Activated CD8-positive, alpha-beta T cell treated with anti-CD3 and anti-CD28 coated beads, Interleukin-2, amount 10 ng/mL, durations not matched to agents 7 days and 5 days (primary cell): ENCODE results near the gene RAPGEF4. TPM values are rescaled to one million over a fixed set of nuclear protein-coding genes. Genes with fewer than 3 reads are reported as not detected.

Experiments
- ATAC-seq: fragments of 150-1000 bp; cut with Tn5 transposase; one replicate; pipeline ENCODE4 v1.10.0; 2021; ENCODE audit warnings: moderate library complexity
- CTCF ChIA-PET: fragments of 350-600 bp; sonication (Branson Sonifier 250); formaldehyde crosslinking; loops from one replicate; lab custom pipeline; 2021; ENCODE audit warnings: antibody characterized with exemption; lab: Charles Lee
- POLR2A ChIA-PET: fragments of 350-600 bp; sonication (Branson Sonifier 250); formaldehyde crosslinking; loops from one replicate; lab custom pipeline; 2021; ENCODE audit warnings: antibody characterized with exemption; lab: Charles Lee
- DNase-seq: peaks from one replicate; pipeline ENCODE4 v3.0.0-alpha.2; 2020
- H3K27ac Mint-ChIP-seq: one replicate; pipeline ENCODE4 v1.8.0; 2021; ENCODE audit warnings: mild to moderate bottlenecking, mixed read lengths
- H3K27me3 Mint-ChIP-seq: one replicate; pipeline ENCODE4 v1.8.0; 2021; ENCODE audit warnings: low read depth, mixed read lengths
- H3K36me3 Mint-ChIP-seq: one replicate; pipeline ENCODE4 v1.8.0; 2021; ENCODE audit warnings: low read depth, mixed read lengths
- H3K4me1 Mint-ChIP-seq: one replicate; pipeline ENCODE4 v1.8.0; 2021; ENCODE audit warnings: low read depth, mixed read lengths
- H3K4me3 Mint-ChIP-seq: one replicate; pipeline ENCODE4 v1.8.0; 2021; ENCODE audit warnings: mild to moderate bottlenecking, mixed read lengths
- H3K9me3 Mint-ChIP-seq: one replicate; pipeline ENCODE4 v1.8.0; 2022; ENCODE audit warnings: mixed read lengths; ENCODE audit not compliant: insufficient read depth
- total RNA-seq, 2 experiments: library from RNA; stranded (reverse); gene quantifications; one replicate each; pipeline ENCODE4 v1.2.3, GENCODE V29; 2021

The RAPGEF4 gene
- total RNA-seq, 2 experiments from 2014 or later: 0.63 to 0.97 TPM

DNA sequence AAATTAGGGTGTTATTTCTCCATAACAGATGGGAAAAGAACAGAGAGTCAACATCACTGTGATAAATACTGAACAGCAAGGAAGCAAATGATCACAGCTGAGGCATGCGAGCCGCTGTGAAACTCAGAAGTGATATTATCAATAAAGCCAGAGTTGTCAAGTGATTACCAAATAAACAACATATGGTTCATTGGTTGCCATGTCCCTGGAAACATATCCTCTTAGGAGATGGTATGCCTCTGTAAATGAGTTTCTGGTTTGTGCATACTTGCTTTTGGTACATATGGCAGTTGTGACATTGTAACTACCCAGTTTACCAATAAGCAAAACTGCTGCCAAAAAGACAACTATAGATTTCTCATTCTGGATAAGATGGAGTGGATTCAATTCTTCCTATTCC is 23.8 kb downstream of the RAPGEF4 start:
- CTCF ChIA-PET: no interaction called here
- Mint-ChIP-seq H3K36me3 (no peaks in the 10 kb centered on the region), H3K9me3 (peaks cover 3% of the 10 kb centered on the region), H3K4me1 (no peaks in the 10 kb centered on the region), H3K4me3 (no peak overlapping the region), H3K27ac (no peak overlapping the region), H3K27me3 (peaks cover 8% of the 10 kb centered on the region)
- ATAC-seq (no peak), DNase-seq (no peak)
- POLR2A ChIA-PET: no interaction called here

DNA sequence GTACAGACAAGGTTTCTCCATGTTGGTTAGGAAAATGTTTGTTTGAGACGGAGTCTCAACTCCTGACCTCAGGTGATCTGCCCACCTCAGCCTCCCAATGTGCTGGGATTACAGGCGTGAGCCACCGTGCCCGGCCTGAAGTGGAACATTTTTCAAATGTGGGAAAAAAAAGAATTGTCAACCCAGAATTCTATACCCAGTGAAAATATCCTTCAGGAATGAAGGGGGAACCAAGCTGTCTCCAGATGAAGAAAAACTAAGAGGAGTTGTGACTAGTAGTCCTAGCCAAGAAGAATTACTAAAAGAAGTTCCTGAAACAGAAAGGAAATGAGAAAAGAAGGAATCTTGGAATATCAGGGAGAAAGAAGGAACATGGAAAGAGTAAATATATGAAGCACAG is 25.7 kb downstream of the RAPGEF4 start:
- DNase-seq (no peak), ATAC-seq (no peak)
- CTCF ChIA-PET: no interaction called here
- Mint-ChIP-seq H3K36me3 (no peaks in the 10 kb centered on the region), H3K4me3 (no peak overlapping the region), H3K4me1 (no peaks in the 10 kb centered on the region), H3K27me3 (peaks cover 8% of the 10 kb centered on the region), H3K9me3 (peaks cover 3% of the 10 kb centered on the region), H3K27ac (no peak overlapping the region)
- POLR2A ChIA-PET: no interaction called here

DNA sequence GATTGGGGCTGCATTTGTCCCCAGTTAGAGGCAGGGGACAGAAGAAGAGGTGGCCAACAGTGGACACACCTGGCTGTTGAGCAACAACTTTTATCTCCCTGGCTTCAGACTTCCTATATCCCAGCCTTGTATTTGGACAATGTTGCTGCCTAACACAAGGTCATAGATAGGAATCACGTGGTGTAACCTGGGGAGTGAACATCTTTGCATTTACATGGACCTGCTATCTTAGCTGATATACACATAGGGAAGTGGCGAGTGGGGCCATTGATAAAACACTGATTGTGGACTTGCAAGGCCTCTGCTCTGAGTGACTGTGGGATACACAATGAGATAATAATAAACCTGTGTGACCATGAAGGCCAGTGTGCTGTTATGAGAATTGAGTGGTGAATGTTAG is 26.9 kb downstream of the RAPGEF4 start:
- no peak for DNase-seq
- no peak for ATAC-seq
- H3K9me3 Mint-ChIP-seq: peaks cover 3% of the 10 kb centered on the region
- no peak overlapping the region for H3K4me3 Mint-ChIP-seq
- H3K36me3 Mint-ChIP-seq: no peaks in the 10 kb centered on the region
- POLR2A ChIA-PET: no interaction called here
- peaks cover 5% of the 10 kb centered on the region for H3K27me3 Mint-ChIP-seq
- H3K27ac Mint-ChIP-seq: no peak overlapping the region
- no peaks in the 10 kb centered on the region for H3K4me1 Mint-ChIP-seq
- CTCF ChIA-PET: interaction anchor here (0.8 kb wide), 1 partner anchor 169 kb away, joined by 3 read pairs; no protein-coding TSS in a partner anchor

DNA sequence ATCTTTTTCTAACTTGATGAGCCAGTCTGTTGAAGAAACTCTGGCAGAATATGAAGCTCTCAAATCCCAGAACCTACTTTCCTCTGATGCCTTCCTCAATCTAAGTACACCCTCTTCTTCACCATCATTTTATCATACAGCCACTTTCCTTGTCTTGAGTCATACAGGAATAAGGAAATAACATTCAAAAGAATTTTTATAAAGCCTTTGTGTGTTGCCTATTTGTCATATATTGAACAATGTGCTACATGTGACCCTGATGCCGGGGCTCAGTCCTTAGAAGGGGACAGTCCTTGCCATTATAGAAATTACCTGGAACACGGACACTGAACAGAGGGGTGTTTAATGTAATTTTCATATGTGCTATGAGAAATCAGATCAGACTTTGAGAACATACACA is 27.4 kb downstream of the RAPGEF4 start:
- Mint-ChIP-seq H3K27me3 (peaks cover 5% of the 10 kb centered on the region), H3K4me1 (no peaks in the 10 kb centered on the region), H3K9me3 (peaks cover 3% of the 10 kb centered on the region), H3K36me3 (no peaks in the 10 kb centered on the region), H3K27ac (no peak overlapping the region), H3K4me3 (no peak overlapping the region)
- ATAC-seq (no peak), DNase-seq (no peak)
- ChIA-PET POLR2A (no interaction called here), CTCF (interaction anchor here (0.8 kb wide), 1 partner anchor 169 kb away, joined by 3 read pairs; no protein-coding TSS in a partner anchor)

DNA sequence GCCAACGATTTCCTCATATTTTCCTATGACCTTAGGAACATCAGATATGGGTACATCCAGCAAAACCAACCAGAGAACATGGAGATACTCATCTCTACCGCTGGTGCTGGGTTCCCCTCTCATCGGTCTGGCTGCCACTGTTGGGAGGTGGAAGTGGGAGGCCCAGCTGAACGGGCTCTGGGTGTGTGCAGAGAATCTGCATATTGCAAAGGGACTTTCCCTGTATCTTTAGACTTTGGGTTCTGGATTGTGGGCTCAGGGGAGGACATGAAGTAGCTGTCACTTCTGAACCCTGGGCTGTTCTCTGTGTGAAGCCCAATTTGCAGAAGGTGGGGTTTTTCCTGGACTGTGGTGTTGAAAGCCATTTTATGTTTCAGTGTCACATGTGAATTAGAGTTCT is 30.0 kb downstream of the RAPGEF4 start:
- H3K4me3 Mint-ChIP-seq: no peak overlapping the region
- ChIA-PET POLR2A (no interaction called here), CTCF (no interaction called here)
- DNase-seq (no peak), ATAC-seq (no peak)
- peaks cover 2% of the 10 kb centered on the region for H3K27me3 Mint-ChIP-seq
- no peaks in the 10 kb centered on the region for H3K36me3 Mint-ChIP-seq
- no peaks in the 10 kb centered on the region for H3K4me1 Mint-ChIP-seq
- H3K27ac Mint-ChIP-seq: no peak overlapping the region
- H3K9me3 Mint-ChIP-seq: peaks cover 2% of the 10 kb centered on the region

DNA sequence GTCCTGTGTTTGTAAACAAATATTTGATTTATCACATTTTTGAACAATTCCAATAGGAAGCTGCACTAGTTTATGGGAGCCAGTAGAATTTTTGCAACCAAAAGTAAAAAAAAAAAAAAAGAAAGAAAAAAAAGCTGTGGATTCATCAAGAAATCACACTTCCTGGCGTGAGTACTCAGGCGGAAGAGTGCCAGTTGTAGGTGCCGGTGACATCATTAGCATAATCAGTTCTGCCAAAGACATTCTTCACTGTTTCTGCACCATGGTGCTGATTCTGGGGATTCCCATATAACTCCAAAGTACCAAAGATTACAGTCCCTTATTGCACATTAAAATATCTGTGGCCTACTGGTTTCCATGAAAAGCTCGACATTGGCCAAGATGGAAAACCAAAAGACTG is 32.8 kb downstream of the RAPGEF4 start:
- no peaks in the 10 kb centered on the region for H3K4me1 Mint-ChIP-seq
- POLR2A ChIA-PET: no interaction called here
- no peaks in the 10 kb centered on the region for H3K9me3 Mint-ChIP-seq
- peaks cover 2% of the 10 kb centered on the region for H3K27me3 Mint-ChIP-seq
- no peak for ATAC-seq
- DNase-seq: no peak
- CTCF ChIA-PET: interaction anchor here (0.9 kb wide), 1 partner anchor 38 kb away, joined by 3 read pairs; no protein-coding TSS in a partner anchor
- H3K36me3 Mint-ChIP-seq: no peaks in the 10 kb centered on the region
- H3K27ac Mint-ChIP-seq: no peak overlapping the region
- no peak overlapping the region for H3K4me3 Mint-ChIP-seq

DNA sequence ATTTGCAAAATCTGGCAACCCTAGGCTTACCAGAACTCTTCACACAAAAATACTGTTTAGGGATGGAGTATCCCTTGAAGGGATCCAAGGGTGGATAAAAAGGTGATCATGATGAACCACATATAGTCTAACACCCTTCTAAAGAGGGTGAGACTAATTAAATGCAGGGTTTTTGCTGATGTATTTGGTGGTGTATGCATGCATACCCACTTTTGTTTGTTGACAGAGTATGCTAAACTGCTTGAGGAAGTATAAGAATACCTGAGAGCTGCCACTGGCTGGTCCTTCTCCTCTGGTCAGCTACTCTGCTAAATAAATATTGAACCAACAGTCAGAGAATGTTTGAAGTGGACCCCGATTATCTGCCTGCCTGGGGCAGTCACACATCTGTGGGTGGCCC is 34.2 kb downstream of the RAPGEF4 start:
- H3K9me3 Mint-ChIP-seq: no peaks in the 10 kb centered on the region
- H3K27me3 Mint-ChIP-seq: peaks cover 2% of the 10 kb centered on the region
- H3K27ac Mint-ChIP-seq: no peak overlapping the region
- CTCF ChIA-PET: no interaction called here
- POLR2A ChIA-PET: no interaction called here
- H3K4me1 Mint-ChIP-seq: no peaks in the 10 kb centered on the region
- ATAC-seq (no peak), DNase-seq (no peak)
- no peaks in the 10 kb centered on the region for H3K36me3 Mint-ChIP-seq
- H3K4me3 Mint-ChIP-seq: no peak overlapping the region

DNA sequence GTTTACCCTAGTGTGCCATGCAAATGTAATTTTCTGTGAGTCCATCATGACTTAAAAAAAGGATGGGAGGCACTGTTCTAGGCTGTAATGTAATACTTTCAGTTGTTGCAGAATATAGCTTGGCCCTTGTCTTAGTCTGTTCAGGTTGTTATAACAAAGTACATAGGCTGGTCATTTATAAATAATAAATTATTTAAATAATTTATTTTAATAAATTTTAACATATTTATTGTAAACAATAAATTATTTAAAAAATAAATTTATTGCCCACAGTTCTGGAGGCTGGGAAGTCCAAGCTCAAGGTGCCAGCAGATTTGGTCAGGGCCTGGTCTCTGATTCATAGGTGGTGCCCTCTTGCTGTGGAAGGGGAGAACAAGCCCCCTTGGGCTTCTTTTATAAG is 35.2 kb downstream of the RAPGEF4 start:
- Mint-ChIP-seq H3K27ac (no peak overlapping the region), H3K4me1 (no peaks in the 10 kb centered on the region), H3K4me3 (no peak overlapping the region), H3K27me3 (peaks cover 2% of the 10 kb centered on the region), H3K36me3 (no peaks in the 10 kb centered on the region), H3K9me3 (no peaks in the 10 kb centered on the region)
- ChIA-PET CTCF (no interaction called here), POLR2A (no interaction called here)
- ATAC-seq (no peak), DNase-seq (no peak)

DNA sequence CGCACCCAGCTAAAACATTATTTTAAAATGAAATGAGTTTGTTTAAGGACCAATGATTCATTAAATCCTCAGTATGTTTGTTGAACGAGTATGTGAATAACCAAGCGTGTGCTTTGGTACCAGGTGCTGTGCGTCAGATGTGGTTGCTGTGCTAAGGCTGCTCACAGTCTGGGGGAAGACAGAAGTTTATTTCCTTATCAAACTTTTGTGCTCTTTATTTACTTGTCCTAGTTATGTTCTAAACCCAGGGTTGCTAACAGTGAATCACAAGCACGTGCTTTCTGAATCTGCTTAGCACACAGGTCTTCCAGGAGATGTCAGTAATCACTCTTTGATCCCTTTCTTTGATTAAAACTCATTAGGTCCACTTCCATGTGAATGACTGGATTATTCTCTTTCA is 37.0 kb downstream of the RAPGEF4 start:
- H3K4me1 Mint-ChIP-seq: no peaks in the 10 kb centered on the region
- no peaks in the 10 kb centered on the region for H3K36me3 Mint-ChIP-seq
- ChIA-PET CTCF (interaction anchor here (1.4 kb wide), 1 partner anchor 159 kb away, joined by 3 read pairs; no protein-coding TSS in a partner anchor), POLR2A (no interaction called here)
- no peak overlapping the region for H3K4me3 Mint-ChIP-seq
- no peaks in the 10 kb centered on the region for H3K9me3 Mint-ChIP-seq
- no peak overlapping the region for H3K27ac Mint-ChIP-seq
- ATAC-seq: no peak
- no peak for DNase-seq
- H3K27me3 Mint-ChIP-seq: peaks cover 2% of the 10 kb centered on the region

DNA sequence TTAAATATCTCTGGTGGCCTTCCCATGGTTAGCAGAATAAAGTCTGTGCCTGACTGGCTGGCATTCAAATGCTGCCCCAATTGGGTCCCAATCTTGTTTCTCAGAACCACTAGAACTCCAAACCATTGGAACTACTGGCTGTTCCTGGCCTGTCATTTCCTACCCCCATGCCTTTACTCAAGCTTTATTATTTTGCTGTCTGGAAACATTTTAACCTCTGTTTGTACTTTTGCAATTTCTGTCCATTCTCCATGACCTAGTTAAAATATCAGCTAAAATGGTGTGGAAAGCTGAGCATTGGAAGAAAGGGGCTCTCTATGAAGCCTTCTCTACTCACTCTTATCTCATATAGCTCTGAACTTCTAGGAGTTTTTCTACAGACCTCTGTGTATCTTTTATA is 38.7 kb downstream of the RAPGEF4 start:
- Mint-ChIP-seq H3K4me1 (no peaks in the 10 kb centered on the region), H3K4me3 (no peak overlapping the region), H3K27ac (no peak overlapping the region), H3K9me3 (no peaks in the 10 kb centered on the region), H3K27me3 (peaks cover 2% of the 10 kb centered on the region), H3K36me3 (no peaks in the 10 kb centered on the region)
- DNase-seq: no peak
- ATAC-seq: no peak
- POLR2A ChIA-PET: no interaction called here
- CTCF ChIA-PET: interaction anchor here (0.7 kb wide), 1 partner anchor 311 kb away, joined by 3 read pairs; no protein-coding TSS in a partner anchor

DNA sequence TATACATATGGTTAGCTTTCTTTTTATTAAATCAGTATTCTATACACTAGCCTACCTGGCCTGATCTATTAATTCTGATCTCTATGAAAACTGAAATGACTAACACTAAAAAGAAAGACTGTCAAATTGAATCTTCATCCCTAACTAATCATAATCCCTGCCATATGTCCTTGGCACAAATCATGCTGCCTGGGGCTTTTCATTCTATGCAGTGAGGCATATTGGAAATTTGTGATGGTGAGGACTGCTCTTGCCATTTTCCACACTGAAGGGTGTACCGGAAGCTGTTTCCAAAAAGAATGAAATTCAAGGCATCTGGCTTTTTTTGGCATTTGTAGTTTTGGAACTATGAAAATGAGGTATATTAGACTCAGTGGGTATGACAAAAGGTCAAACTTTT is 39.7 kb downstream of the RAPGEF4 start:
- ChIA-PET CTCF (no interaction called here), POLR2A (no interaction called here)
- no peaks in the 10 kb centered on the region for H3K36me3 Mint-ChIP-seq
- no peaks in the 10 kb centered on the region for H3K9me3 Mint-ChIP-seq
- H3K27me3 Mint-ChIP-seq: peaks cover 2% of the 10 kb centered on the region
- no peaks in the 10 kb centered on the region for H3K4me1 Mint-ChIP-seq
- DNase-seq (no peak), ATAC-seq (no peak)
- H3K27ac Mint-ChIP-seq: no peak overlapping the region
- no peak overlapping the region for H3K4me3 Mint-ChIP-seq

DNA sequence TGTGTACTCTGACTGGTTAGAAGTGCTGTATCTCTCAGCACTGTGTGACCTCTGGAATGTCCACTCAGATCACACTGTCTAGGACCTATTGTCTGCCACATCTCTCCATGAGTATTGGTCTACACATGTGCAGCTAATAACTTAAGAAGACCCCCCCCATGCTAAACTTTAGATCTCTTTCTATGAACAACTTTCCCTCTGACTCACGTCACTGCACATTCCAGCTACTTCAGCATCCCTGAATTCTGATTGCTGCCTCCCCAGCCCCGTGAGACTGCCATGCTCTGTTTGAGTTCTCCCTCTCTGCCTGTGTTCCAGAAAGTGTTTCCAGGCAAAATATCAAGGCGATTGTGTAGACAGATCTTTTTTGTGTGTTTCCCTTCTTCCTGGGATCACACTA is 41.8 kb downstream of the RAPGEF4 start:
- ChIA-PET CTCF (no interaction called here), POLR2A (no interaction called here)
- Mint-ChIP-seq H3K27me3 (peaks cover 5% of the 10 kb centered on the region), H3K4me1 (no peaks in the 10 kb centered on the region), H3K27ac (no peak overlapping the region), H3K36me3 (no peaks in the 10 kb centered on the region), H3K4me3 (no peak overlapping the region), H3K9me3 (no peaks in the 10 kb centered on the region)
- no peak for ATAC-seq
- DNase-seq: no peak

DNA sequence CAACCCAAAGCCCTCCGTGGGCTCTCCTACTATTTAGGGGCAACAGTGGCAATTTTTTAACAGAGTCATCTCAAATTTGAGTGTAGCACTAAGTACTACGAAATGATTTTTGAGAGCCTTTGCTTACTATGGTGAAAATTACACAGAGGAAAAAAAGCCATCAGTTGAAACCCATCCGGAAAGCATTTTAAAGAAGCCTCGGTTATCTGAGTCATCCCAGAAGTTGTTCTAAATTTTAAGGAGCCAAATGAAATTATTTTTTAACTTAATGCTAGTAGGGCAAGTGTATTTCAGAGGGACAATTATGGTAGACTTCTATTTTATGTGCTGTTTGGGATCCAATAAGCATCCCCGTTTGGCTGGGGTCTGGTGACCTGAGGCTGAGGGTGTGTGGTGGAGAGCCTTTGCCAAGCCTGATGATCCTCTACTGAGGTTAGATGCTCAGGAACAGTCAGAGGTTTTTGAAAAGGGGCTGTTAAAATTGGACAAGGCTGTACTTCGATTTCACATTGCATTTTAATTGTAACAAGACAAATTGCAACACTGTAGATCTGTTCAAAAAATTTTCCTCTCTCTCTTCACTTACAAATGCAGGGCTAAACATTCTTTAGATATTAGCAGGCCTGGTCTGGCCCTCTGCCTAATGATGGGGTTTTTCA is 47.0 kb downstream of the RAPGEF4 start:
- H3K27me3 Mint-ChIP-seq: peaks cover 6% of the 10 kb centered on the region
- H3K36me3 Mint-ChIP-seq: no peaks in the 10 kb centered on the region
- H3K27ac Mint-ChIP-seq: no peak overlapping the region
- CTCF ChIA-PET: no interaction called here
- POLR2A ChIA-PET: no interaction called here
- H3K4me1 Mint-ChIP-seq: no peaks in the 10 kb centered on the region
- no peak overlapping the region for H3K4me3 Mint-ChIP-seq
- DNase-seq: no peak
- H3K9me3 Mint-ChIP-seq: no peaks in the 10 kb centered on the region
- no peak for ATAC-seq
